ENCODE data around the gene TNS3.

TNS3 gene

GRCh38 chr7:47385536-47386125 lies 196.3 kb downstream of the TNS3 start:
- DNase-seq (ENCODE audit: low read depth in 2 of 2): no peak

- no peak for DNase-seq (ENCODE audit: low read depth in 2 of 2)
Measured at GRCh38 chr7:47384755-47385535, 197.0 kb downstream of the TNS3 start.

GRCh38 chr7:47383696-47384445 lies 198.0 kb downstream of the TNS3 start:
- no peak for DNase-seq (ENCODE audit: low read depth in 2 of 2)

GRCh38 chr7:47383072-47383471 lies 198.8 kb downstream of the TNS3 start:
- DNase-seq (ENCODE audit: low read depth in 2 of 2): no peak

GRCh38 chr7:47382200-47382599 lies 199.7 kb downstream of the TNS3 start:
- no peak for DNase-seq (ENCODE audit: low read depth in 2 of 2)

DNA sequence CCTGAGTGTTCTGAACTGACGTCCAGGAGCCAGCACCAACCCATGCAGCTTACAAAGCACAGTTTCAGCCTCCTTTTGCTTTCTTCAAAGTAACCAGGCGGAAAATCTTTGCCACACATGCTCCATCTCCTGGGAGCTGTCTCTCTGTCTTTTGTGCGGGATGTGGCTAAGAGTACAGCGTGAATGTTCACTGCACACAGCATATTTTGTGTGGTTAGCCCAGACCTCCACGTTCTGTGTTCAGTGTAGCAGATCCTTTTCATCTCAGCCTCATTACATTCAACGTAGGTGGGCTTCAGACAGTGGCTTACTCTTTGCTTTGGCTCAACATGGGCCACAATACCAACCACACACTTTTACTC lies 200.8 kb downstream of the TNS3 start:
- DNase-seq (ENCODE audit: low read depth in 2 of 2): no peak

GRCh38 chr7:47380325-47381133 lies 201.4 kb downstream of the TNS3 start:
- DNase-seq (ENCODE audit: low read depth in 2 of 2): no peak

GRCh38 chr7:47379629-47380324 lies 202.1 kb downstream of the TNS3 start:
- DNase-seq (ENCODE audit: low read depth in 2 of 2): no peak

GRCh38 chr7:47378728-47379395 lies 203.0 kb downstream of the TNS3 start:
- DNase-seq (ENCODE audit: low read depth in 2 of 2): no peak

GRCh38 chr7:47377741-47378140 lies 204.2 kb downstream of the TNS3 start:
- DNase-seq (ENCODE audit: low read depth in 2 of 2): no peak

GRCh38 chr7:47376991-47377616 lies 204.8 kb downstream of the TNS3 start:
- no peak for DNase-seq (ENCODE audit: low read depth in 2 of 2)

GRCh38 chr7:47375121-47375938 lies 206.6 kb downstream of the TNS3 start:
- DNase-seq (ENCODE audit: low read depth in 2 of 2): no peak

DNA sequence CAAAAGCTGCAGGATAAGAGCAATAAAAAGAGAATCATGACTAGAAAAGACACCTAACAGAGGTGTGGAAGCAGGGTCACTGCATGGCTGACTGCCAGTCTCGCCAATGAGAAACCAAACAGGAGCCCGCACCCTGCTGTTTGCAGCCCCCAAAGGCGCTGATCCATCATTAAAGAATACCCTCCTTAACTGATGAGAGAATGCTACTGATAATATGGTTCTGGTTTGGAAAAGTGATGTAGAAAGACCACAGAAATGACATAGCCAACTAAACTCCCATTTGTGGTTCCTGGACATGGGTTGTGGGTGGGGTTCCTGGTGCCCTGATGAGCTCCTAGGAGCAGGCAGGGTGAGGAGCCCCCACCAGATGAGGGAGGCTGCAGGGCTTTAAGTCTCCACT lies 207.4 kb downstream of the TNS3 start:
- no peak for DNase-seq (ENCODE audit: low read depth in 2 of 2)

- DNase-seq (ENCODE audit: low read depth in 2 of 2): no peak
Measured at GRCh38 chr7:47373871-47374451, 207.9 kb downstream of the TNS3 start.

DNA sequence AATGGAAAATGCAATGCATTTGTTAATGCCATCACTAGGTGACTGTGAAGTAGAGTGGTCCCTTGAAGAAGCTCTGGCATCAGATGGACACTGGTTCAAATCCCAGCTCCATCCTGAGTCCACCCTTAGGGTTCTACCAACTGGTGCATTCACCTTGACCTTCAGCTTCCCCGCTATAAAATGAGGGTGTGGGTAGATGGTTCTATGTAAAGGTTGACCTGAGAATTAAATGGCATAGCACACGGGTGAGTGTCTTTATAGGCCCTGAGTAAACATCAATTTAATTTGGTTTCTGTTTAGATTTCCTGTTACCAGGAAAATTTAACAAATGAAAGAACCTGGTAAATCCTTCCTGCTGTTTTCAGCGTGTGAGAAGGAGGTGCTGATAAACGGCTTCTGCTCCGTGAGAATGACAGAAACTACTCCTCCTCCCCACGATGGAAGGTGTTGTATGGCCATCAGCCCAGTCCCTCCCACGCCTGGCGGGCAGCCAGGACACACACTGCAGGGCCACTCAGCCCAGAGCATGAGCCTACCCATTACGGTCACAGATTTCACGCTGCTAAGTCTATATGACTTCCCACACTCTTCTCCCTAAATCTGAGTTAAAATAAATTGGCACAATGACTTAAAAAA lies 210.1 kb downstream of the TNS3 start:
- DNase-seq (ENCODE audit: low read depth in 2 of 2): no peak

- no peak for DNase-seq (ENCODE audit: low read depth in 2 of 2)
Measured at GRCh38 chr7:47371317-47371716, 210.6 kb downstream of the TNS3 start.

DNA sequence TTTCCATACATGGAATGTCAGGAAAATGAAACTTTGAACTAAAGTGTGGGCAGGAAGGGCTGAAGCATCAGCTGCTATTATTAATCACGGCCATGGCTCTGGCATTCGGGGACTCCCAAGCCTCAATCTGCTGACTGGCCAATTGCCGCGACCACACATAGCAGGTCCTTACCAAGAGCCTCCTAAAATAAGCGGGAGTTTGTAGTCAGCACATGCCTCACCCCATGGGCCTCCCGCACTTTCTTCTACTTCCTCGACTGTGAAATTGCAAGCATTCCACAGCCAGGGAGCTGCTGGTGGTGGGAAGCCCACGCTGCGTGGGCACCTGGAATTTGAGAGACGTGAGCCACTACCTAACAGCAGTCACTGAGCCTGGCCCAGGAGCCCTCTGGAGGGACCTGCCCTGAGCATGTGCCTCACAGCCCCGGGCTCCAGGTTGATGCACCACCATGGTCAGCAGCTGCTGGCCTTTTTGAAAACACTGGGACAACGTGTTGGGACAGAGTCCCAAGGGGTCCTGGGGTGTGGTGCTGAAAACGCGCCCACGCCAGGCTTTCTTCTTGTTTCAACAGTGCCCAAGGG lies 211.4 kb downstream of the TNS3 start:
- DNase-seq (ENCODE audit: low read depth in 2 of 2): no peak

DNA sequence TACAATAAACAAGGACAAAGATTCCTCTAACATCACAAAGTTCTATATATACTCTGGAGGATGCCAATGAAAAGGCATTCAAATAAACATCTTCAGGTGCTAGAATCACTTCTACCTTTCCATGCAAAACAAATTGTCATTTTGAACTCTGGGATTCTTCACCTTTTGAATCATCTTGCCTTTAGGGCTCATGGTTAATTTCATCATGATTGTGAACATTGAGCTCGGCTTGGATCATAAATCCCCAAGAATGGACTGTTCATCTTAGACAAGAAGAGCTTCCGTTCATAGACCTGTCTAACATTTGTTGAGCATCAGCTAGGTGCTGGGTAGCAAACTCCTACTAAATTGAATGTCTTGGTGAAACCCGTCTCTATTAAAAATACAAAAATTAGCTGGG lies 212.2 kb downstream of the TNS3 start:
- no peak for DNase-seq (ENCODE audit: low read depth in 2 of 2)
